DMS114 treated with DMSO at 0.1 percent for 48 hours (cell line): Measurements from ENCODE around the gene EIF5A.

Experiments
- DNase-seq: peaks from one replicate; lab custom pipeline; 2025; ENCODE audit not compliant: unreplicated experiment; lab: John Stamatoyannopoulos, UW

EIF5A gene

DNA sequence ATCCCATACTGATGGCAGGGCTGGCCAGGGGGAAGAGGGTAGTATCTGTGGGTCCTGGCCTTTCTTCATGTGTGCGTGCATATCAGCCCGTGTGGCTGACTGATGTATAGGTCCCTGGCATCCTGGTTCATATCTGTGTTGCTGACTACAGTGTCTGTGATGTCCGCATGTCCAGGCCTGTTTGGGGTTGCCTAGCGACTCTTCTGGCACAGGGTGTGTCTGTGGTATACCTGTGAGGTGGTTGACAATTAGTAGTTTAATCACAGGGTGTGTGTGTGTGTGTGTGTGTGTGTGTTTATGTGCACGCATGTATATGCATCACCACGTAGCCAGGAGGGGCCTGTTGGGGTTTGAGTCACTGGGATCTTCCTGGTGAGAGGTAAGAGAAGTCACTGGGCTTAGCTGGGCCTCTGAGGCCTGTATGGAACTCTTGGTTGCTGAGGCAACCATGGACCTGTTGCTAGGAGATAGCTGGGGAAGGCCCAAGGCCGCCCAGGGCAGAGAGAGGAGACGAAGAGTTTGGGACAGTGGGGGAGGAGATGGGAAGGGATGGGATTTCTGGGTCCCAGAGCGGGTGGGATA lies 46.9 kb downstream of the EIF5A start:
- no peak for DNase-seq

DNA sequence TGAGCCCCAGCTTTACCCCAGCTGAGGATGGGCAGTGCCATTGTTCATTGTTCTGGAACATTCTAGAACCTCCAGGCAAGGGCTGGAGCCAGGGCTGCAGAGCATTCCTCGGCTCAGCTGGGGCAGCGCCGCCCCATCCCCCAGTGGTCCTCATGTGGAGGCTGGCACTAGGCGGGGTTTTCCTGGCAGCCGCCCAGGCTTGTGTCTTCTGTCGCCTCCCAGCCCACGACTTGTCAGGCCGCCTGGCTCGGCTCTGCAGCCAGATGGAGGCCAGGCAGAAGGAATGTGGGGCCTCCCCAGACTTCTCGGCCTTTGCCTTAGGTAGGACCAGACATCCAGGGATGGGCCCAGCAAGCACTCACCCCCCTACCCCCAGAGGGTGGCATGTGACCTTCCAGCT lies 47.6 kb downstream of the EIF5A start, which contains the start of gene TMEM95:
TMEM95 (plus strand) TSS at position 104 of the 400 bp plus-strand sequence; CDS start at position 153, 49 bp downstream.
- DNase-seq, result no peak

DNA sequence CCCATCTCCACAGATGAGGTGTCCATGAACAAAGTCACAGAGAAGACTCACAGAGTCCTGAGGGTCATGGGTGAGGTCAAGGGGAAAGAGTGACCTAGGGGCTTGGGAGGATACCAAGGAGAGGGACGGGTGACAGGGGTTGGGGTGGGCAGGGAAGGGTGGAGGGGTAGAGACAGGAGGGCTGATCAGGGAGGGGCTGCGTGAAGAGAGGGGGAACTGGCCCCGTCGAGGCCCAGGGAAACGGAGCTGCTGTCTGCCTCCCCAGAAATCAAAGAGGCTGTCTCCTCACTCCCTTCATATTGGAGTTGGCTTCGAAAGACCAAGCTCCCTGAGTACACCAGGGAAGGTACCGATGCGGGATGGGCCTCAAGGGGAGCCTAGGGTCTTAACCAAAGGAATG lies 48.1 kb downstream of the EIF5A start:
- no peak for DNase-seq

DNA sequence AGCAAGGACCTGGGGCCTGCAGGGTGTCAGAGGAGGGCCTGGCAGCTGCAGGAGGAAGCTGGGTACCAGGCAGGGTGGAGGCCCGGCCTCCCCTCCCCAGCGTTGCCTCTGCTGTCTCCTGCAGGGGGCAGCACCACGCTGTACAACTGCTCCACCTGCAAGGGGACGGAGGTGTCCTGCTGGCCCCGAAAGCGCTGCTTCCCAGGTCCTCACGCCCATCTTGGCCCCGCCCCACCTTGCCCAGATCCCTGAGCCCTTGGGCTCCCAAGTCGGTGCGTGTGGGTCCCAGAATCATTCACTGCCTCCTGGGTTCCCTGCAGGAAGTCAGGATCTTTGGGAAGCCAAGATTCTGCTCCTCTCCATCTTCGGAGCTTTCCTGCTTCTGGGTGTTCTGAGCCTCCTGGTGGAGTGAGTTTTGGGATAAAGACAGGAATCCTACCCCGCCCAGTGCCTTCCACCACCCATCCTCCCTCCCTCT lies 48.7 kb downstream of the EIF5A start:
- DNase-seq, result peak; percentile 11

DNA sequence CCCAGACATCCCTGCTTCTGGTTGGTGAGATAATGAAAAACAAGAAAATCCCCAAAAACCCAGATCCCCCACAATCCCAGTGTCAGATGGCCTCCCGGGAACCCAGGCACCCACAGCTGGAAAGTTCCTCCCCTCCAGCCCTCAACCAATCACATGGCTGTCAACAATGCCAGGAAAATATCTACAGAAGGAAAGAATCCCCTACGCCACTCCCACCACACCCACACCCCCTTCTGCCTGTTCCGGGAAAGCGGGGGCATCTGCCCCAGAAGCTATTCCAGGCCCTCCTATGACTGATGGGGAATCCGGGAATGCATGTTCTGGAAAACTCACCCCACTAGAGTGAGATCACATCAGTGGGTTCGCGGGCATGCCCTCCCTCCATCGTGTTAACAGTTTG lies 49.3 kb downstream of the EIF5A start:
- DNase-seq, result no peak

DNA sequence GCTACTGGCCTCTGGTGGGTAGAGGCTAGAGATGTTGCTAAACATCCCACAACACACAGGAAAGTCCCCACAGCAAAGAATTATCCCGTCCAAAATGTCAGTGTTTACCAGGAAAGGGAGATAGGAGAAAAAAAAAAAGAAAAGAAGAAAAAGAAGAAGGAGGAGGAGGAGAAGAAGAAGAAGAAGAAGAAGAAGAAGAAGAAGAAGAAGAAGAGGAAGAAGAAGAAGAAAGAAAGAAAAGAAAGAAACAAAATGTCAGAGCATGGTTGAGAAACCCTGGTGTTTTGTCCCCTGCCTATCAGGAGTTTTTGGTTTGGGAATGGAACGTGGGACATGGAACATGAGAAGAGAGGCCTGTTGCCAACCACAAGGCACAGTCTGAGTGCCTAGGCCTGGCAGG lies 50.0 kb downstream of the EIF5A start:
- no peak for DNase-seq

DNA sequence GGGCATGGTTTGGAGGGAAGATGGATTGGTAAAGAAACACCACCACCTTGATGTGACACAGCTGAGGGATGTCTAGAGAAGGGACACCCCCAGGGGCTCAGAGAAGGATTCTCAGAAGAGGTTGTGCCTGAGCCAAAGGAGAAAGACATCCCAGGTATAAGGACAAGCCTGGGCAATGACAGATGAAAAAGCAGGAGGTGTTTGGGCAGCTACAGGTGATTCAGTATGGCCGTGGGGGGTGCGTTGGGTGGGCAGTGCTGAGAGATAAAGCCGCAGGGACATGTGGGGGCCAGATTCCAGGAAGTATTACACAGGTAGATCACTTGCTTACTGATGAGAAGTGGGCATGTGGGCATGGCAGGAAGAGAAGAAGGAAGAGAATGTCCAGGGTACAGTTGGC lies 54.5 kb downstream of the EIF5A start:
- no peak for DNase-seq
